ENCODE results near the gene KAT2B. TPM values are rescaled to one million over a fixed set of nuclear protein-coding genes. Genes with fewer than 3 reads are reported as not detected.

Gene KAT2B
- total and polyA plus RNA-seq, 2 of the 8 experiments (the other 6 are each of a cell fraction or from before 2014, with no cell fraction given) = 0.24 to 0.91 TPM

- no peak for FAIRE-seq
- peak overlapping the region; percentile 39 to 82 (median 60) for H3K4me3 ChIP-seq (ENCODE audit: extremely low read depth in 1 of 4, insufficient read depth in 2 of 4, low read depth in 3 of 4, low read length in 4 of 4)
- CTCF ChIA-PET (ENCODE audit: partially characterized antibody) = interaction anchor here (1.0 kb wide), 1 partner anchor 107 kb away, joined by 3 read pairs; no protein-coding TSS in a partner anchor
- no peak overlapping the region for H3K4ac ChIP-seq (replicated peaks; ENCODE audit: insufficient read length, low read depth, low read length)
- H2BK20ac ChIP-seq (ENCODE audit: low read length) = no peak overlapping the region
- H3K27ac ChIP-seq (ENCODE audit: low read depth, low read length) = no peak overlapping the region
- H3K4me2 ChIP-seq (ENCODE audit: insufficient read depth in 1 of 2, low read depth in 2 of 2, low read length in 2 of 2) = peak overlapping the region; percentile 42 to 83; a peak in 3 of 4 replicates
- H4K91ac ChIP-seq (replicated peaks; ENCODE audit: insufficient read length, low read length) = no peak overlapping the region
- POLR2A ChIA-PET (ENCODE audit: partially characterized antibody) = no interaction called here
- no peak overlapping the region for H3K23ac ChIP-seq (ENCODE audit: insufficient read length)
- no peak overlapping the region for H2AK5ac ChIP-seq (ENCODE audit: low read depth, low read length)
- no peak for DNase-seq (ENCODE audit: low read depth in 1 of 2, low spot score in 2 of 2)
- no peak overlapping the region for H4K8ac ChIP-seq (ENCODE audit: extremely low read depth, insufficient read depth, low read length)
- H3K36me3 ChIP-seq (ENCODE audit: control insufficient read depth in 2 of 4, insufficient read depth in 4 of 4, low read length in 3 of 4) = no peaks in the 10 kb centered on the region
- H3K79me2 ChIP-seq (ENCODE audit: control insufficient read depth in 1 of 2, insufficient read depth in 2 of 2, low read length in 2 of 2) = no peaks in the 10 kb centered on the region
- H2BK5ac ChIP-seq (ENCODE audit: low read depth, low read length) = no peak overlapping the region
- H2BK12ac ChIP-seq (ENCODE audit: low read depth, low read length) = no peak overlapping the region
- peaks cover 7% of the 10 kb centered on the region; the same call in 1 of the 2 replicates for H3K23me2 ChIP-seq (ENCODE audit: low read depth, low read length)
- H3K27me3 ChIP-seq (replicated peaks in 1 of 4; ENCODE audit: control insufficient read depth in 3 of 4, extremely low read depth in 1 of 4, insufficient read depth in 3 of 4, low read length in 3 of 4) = peaks cover 0 to 8% (median 4%) of the 10 kb centered on the region in 4 experiments; a peak in 2 of 7 replicates
- peaks cover 0 to 2% (median under 1%) of the 10 kb centered on the region in 4 experiments; a peak in 2 of 7 replicates for H3K4me1 ChIP-seq (replicated peaks in 1 of 4; ENCODE audit: control insufficient read depth in 3 of 4, insufficient read depth in 4 of 4, low read length in 3 of 4)
- H2AFZ ChIP-seq (ENCODE audit: low read length) = no peak overlapping the region
- H3K18ac ChIP-seq (ENCODE audit: extremely low read depth, low read length) = no peak overlapping the region; the same call in 1 of the 2 replicates
- no peak overlapping the region for H3K9ac ChIP-seq (replicated peaks in 1 of 4; ENCODE audit: extremely low read depth in 1 of 4, low read depth in 3 of 4, low read length in 3 of 4)
- no peak overlapping the region for H2BK120ac ChIP-seq (replicated peaks; ENCODE audit: low read depth, low read length)
- no peaks in the 10 kb centered on the region for H3K79me1 ChIP-seq (ENCODE audit: low read depth, low read length)
- H4K5ac ChIP-seq (ENCODE audit: insufficient read length, low read depth, low read length) = no peak overlapping the region
- peaks cover 0 to 7% of the 10 kb centered on the region in 2 experiments for H4K20me1 ChIP-seq (replicated peaks in 1 of 2; ENCODE audit: control insufficient read depth in 1 of 2, insufficient read depth in 2 of 2, low read length in 2 of 2)
- H3K9me3 ChIP-seq (ENCODE audit: insufficient read depth in 2 of 2, low read depth in 1 of 2, low read length in 1 of 2) = no peaks in the 10 kb centered on the region
- no peak overlapping the region for H3K14ac ChIP-seq (ENCODE audit: insufficient read length)
- H2BK15ac ChIP-seq (ENCODE audit: low read length) = no peak overlapping the region
- no peak overlapping the region for H3K56ac ChIP-seq (replicated peaks; ENCODE audit: insufficient read length, low read depth, low read length)
- 16 to 100% methylated on average over 1 to 4 of the region's 4 CpGs for whole genome bisulfite sequencing, 2 experiments (ENCODE audit: extremely low coverage in 1 of 2, insufficient coverage in 1 of 2, insufficient read length in 1 of 2, insufficient replicate concordance in 2 of 2, low coverage in 1 of 2, low lambda C conversion rate in 2 of 2, missing lambda C conversion rate in 1 of 2)
Measured at GRCh38 chr3:20039466-20039764, 831 bp upstream of the KAT2B start.
